GOT3 (cell line): ENCODE data around the gene PSMG2.
"Not testable (repeated sequence)": the region's sequence is repeated elsewhere in the genome, so short reads cannot be mapped to it uniquely, and the experiment has no call there.

Experiments
- DNase-seq: peaks from one replicate; lab custom pipeline; 2025; ENCODE audit warnings: mixed read lengths; lab: John Stamatoyannopoulos, UW

Gene PSMG2

DNA sequence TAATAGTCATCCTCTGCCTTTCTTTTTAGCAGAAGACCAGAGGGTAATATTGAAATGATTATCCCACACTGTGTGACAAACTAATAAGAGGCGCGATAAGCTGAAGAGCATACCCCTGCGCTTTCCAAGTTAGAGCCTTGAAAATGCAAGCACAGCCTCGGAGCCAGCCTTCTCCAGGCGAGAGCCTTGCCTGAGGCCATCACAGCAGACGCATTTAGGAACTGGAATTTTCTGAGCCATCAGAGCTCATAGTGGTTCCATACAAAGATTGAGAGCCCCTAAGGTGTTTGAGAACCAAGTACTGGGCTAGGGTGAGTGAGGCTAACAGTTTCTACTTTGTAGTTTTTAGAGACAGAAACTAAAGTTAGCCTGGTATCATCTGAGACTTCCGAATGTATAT is 19.9 kb downstream of the PSMG2 start:
- no peak for DNase-seq

DNA sequence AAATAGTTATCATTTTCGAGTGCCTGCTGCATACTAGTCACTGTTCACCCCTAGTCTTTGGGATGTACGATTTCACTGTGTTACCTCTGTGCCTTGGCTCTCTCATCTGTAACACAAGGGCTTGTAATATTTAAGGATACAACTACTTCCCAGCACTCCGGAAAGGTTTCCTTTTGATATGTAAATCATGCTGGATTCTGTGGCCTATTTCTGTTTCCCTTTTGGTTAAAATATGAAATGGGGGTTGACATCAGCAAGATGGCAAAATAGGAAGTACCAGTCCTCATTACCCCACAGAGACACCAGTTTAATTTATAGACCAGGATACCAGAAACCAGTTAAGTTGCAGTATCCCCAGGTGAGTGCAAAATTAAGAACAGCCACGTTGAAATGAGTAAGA is 23.5 kb downstream of the PSMG2 start:
- no peak for DNase-seq

DNA sequence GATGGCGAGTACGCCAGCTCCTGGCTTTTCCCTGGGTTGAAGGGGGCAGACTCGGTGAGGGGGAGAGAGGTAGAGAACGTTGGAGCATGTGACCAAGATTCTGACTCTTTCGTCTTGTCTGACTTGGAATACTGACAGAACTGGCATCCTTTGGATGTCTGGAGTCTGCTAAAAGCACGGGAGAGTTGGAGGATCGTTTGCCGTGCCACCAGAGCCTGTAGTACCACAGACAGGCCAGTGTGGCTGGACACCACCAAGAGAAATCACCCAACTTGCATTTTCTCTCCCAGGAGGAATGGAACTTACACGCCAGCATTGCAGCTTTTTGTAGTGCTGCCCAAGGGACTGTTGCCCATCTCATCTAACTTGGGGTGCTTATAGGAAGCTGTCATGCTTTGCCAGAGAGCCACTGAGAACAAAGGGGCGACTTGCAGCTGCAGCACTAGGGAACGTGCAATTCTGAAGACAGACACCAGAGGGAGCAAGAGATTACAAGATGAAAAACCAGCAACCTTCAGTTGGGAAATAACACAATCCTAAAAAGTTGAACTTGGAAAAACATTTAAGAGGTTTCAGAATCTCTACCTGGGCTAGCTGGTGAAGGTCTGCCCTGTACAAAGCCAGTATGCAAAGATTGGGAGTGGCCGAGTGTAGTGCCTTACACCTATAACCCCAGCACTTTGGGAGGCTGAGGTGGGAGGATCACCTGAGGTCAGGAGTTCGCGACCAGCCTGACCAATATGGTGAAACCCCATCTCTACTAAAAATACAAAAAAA is 24.1 kb downstream of the PSMG2 start:
- DNase-seq, result no peak

DNA sequence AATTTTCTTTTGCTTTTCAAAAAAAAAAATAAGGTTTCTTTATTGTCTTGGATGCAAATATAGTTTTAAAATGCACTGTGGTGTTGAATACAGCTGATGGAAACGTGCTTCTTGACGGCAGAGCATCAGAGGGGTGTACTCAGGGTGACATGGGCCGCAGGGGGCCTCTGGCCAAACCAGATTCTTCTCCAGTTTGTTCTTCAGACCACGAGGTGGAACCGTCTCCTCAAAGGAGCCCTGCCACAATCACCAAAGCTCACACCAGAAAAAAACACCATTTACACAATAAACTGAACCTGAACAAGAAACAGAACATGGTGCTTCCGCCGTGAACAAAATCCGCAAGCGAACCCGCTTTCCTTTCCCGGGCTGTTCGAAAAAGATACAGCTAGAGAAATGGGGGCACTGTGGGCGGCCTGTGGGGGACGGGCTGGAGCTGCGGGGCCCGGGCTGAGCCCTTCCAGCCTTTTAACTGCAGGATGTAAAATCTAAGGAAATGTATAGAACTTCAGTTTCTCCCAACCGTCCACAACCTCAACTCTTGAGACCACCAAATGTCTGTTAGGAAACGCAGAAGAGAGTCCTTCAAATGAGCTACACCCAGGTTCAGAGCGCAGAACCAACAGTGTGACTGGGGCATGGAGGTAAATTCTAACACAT is 34.5 kb downstream of the PSMG2 start:
- DNase-seq, result no peak

DNA sequence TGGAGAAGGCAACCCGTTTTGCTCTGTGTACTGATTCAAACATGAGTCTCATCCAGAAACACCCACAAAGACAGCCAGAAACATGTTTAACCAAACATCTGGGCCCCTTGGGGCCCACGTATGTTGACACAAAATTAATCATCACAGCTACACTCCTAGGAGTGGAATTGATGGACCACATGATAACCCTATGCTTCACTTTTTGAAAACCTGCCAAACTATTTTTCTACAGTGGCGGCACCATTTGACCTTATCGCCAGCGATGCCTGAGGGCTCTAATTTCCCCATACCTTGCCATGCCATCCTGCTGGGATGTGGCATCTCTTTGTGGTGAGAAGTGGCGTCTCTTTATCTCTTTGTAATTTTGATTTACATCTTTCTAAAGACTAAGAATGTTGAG is 38.5 kb downstream of the PSMG2 start:
- DNase-seq, result no peak

DNA sequence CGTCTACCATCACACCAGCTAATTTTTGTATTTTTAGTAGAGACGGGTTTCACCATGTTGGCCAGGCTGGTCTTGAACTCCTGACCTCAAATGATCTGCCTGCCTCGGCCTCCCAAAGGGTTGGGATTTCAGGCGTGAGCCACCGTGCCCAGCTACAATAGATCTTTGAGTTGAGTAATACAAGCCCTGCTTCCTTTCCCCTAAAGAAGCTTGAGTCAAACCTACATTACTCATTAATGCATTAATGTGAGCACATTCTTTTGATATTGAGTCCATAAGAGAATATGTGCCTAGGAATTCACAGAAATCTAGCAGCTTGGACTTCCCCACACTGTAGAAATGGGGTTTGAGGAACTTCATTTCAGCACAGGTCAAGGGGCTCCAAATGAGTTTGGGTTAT is 39.6 kb downstream of the PSMG2 start:
- DNase-seq, result no peak

DNA sequence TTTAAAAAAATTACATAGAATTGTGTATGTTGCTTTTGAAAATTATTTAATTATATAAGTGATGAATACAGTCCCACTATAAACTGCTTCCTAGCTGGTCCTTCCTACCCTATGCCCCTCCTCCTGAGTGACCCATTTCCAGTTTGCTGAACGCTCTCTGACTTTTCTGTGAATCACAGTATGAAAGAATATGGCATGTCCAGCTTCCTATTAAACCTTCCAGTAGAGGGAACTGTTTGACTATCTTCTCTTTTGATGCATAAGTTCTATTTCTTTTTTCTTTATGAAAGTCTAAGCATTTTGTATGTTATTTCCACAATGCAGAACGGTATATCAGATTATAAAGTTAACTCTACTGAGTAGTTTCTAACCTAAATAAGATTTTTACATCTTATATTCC is 41.3 kb downstream of the PSMG2 start:
- DNase-seq, result no peak

DNA sequence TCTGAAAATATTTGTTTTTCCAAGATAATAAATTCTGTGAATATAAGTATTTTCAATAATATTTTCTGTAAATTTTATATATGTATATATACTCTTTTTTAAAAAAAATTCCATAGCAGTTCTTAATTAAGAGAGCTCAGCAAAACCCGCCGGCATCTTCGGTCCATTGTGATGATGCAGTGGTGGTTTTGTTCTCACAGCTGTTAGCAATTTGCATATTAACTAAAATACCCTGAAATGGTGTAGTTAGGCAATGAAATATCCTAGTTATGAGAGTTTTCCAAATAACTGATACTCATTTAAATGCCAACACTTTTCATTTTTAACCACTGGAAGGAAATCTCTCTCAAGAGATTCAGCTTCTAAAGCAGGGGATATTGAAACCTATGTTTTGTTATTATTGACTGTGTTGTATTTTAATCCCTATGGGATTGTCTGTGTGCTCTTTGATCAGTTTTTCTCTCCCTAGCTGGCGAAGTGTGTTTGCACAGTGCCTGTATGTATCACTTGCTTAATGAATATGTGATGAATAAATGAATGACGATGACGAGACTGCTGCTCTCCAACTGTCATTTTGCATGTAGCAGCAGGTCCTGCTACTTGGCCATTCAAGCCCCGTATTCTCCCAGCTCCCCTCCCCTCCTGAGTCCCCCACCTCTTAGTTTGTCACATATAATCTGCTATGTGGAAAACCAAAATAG is 42.4 kb downstream of the PSMG2 start:
- DNase-seq, result no peak

- no peak for DNase-seq
Measured at GRCh38 chr18:12747530-12748315, 44.9 kb downstream of the PSMG2 start.

- no peak for DNase-seq
Measured at GRCh38 chr18:12748671-12749070, 45.8 kb downstream of the PSMG2 start.

- DNase-seq, result no peak
Measured at GRCh38 chr18:12749121-12749520, 46.3 kb downstream of the PSMG2 start.

DNA sequence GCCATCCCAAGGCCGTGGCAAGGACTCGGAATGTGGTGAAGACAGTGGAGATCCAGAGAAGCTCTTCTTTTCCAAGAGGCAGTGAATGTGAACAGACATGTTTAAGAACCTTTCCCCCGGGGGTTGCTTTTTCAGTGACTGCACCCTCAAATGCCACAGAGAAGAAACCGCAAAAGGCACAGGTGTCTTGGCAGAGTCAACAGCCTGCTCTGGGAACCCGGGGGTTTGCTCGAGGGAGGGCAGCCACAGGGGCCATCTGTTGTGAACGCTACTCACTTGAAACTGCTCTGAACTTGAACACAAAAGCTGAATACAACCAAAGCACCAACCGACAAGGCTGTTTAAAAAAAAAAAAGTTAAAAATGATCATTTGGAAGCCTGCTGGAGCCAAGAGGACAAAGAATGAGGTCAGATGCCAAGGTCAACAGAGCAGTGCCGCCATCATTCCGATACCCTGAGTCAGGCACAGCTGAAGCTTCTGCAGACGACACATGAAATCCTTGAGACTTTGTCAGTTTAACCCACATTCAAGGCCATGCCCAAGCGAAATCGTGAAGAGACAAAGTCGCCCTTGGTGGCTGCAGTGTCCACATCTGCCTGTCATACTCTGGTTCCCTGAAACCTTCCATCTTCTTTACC is 47.4 kb downstream of the PSMG2 start:
- DNase-seq, result no peak

- DNase-seq, result no peak
Measured at GRCh38 chr18:12750715-12751502, 48.1 kb downstream of the PSMG2 start.

DNA sequence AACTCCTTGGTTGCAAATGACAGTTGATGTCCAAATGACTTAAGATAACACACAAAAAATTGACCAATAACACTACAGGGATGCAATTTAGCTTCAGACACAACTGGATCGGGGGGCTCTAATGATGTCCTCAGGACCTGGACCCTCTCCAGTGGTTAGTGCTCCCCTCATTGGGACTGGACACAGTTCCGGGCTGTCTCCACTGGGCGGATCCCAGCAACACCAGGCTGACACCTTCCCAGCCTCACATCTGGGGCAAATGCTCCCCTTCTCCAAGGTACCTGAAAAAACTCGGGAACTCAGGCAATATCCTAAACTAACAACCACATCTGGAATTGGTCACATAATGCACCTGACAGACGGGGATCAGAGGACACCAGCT is 48.7 kb downstream of the PSMG2 start:
- DNase-seq, result no peak

DNA sequence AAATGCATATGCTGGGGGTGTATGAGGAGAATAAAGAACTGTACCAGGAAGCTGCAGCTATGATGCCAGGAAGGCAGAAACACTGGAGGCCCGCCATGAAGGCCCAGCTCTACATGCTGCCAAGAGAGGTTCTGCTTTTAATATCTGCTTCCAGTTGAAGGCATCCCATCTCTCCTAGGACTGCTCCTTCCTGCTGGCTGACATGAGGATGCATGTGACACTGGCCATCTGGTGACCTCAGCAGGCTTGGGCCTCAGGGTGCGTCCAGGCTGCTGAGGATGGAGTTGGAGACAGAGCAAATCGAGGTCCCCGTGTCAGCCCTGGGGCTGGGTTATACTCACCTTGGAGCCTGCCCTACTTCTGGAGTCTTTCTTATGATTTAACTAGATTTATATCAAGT is 49.0 kb downstream of the PSMG2 start:
- no peak for DNase-seq

- no peak for DNase-seq
Measured at GRCh38 chr18:12754511-12754910, 51.7 kb downstream of the PSMG2 start.

DNA sequence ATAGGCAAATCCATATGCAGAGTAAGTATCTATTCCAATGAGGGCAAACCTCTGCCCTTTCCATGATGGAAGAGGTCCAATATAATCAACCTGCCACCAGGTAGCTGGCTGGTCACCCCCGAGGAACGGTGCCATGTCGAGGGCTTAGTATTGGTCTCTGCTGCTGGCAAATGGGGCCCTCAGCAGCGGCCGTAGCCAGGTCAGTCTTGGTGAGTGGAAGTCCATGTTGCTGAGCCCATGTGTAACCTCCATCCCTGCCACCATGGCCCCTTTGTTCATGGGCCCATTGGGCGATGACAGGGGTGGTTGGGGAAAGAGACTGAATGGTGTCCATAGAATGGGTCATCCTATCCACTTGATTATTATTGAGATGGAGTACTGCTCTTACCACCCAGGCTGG is 52.8 kb downstream of the PSMG2 start:
- not testable (repeated sequence) for DNase-seq

DNA sequence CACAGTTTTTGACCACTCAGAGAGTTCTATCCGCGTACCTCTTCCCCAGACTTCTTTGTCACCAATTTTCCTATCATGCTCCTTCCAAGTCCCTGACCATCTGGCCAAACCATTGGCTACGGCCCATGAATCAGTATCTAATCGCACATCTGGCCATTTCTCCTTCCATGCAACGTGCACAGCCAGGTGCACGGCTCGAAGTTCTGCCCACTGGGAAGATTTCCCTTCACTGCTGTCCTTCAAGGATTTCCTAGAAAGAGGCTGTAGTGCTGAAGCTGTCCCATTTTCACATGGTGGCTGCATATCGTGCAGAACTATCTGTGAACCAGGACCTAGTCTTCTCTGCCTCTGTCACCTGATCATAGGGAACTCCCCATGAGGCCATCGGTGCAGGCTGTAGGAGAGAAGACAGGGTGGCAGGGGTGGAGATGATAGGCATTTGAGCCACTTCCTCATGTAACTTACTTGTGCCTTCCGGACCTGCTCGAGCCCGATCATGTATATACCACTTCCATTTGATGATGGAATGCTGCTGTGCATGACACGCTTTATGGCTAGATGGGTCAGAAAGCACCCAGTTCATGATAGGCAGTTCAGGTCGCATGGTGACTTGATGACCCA is 53.9 kb downstream of the PSMG2 start:
- not testable (repeated sequence) for DNase-seq

DNA sequence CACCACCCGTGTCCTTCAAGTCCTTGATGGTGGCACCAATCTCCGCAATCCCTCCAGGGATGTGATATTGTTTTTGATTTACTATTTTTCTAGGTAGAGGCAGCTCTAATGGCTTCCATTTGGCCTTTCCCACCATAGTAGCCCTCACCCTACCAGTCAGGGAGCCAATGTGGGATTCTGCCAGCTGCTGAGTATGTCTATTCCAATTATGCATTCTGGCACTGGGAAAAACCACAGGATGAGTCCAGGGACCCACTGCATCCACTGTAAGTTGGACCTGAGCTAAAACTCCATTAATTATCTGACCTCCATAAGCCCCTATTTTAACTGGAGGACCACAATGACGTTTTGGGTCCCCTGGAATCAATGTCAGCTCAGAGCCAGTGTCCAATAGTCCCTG is 55.7 kb downstream of the PSMG2 start:
- DNase-seq, result not testable (repeated sequence)

GRCh38 chr18:12765126-12765525 is 62.3 kb downstream of the PSMG2 start:
- no peak for DNase-seq

DNA sequence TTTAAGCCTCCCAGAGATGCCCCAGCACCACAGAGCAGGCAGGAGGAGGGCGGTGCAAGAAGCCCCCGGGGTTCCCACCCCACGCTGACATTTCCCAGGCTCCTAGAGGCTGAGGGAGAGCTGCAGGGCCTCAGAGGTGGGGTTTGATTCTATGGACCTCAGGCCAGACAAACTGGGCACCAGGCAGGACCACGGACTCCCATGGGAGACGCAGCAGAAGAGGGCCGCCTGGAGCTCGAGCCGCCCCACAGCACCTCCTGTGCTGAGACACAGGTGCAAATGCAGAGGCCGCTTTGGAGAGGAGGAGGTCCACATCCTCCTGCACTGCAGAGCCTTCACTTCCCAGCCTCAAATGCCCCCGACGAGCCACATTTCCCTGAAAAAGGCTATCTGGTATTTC is 62.7 kb downstream of the PSMG2 start:
- no peak for DNase-seq
